Astrocyte of the spinal cord (primary cell): ENCODE measurements around the gene RIPK3.
"Not testable (repeated sequence)": the region's sequence is repeated elsewhere in the genome, so short reads cannot be mapped to it uniquely, and the experiment has no call there.

Experiments
- DNase-seq: peaks from one replicate; pipeline ENCODE4 v3.0.0; 2011; ENCODE audit warnings: low read depth, low spot score
- H3K4me3 ChIP-seq: 2 replicates; pipeline ENCODE4 v1.5.1; 2011; ENCODE audit warnings: low read depth, mild to moderate bottlenecking, low read length, moderate library complexity
- CTCF ChIP-seq: IDR thresholded peaks from 2 replicates; pipeline ENCODE4 v1.5.1; 2012; ENCODE audit warnings: low read depth, mild to moderate bottlenecking, low read length, inconsistent platforms
- in situ Hi-C: cut with HindIII; loops from 2 replicates; pipeline ENCODE4 v1.10.0; 2017; ENCODE audit warnings: low sequenced_read_pairs

Gene RIPK3

DNA sequence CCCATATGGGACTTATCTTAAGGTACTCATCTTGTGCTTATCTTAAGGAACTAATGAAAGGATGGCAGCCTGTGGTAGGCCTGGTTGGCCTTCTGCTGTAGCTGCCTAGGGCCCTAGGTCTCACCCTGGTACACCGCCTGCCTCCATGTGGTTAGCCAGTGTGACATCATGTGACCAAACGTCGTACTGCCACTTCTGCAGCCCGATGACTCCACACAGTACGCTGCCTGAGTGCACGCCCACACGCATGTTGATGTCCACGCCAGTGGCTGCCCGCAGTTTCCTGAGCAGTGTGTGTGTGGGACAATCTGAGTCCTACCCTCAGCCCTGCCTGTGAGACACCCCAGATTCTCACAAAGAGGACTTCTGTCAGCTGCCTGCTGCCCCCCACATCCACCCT is 10.1 kb downstream of the RIPK3 start:
- TF ChIP-seq CTCF: no peak
- no peak for DNase-seq
- H3K4me3 ChIP-seq: no peak overlapping the region
- in situ Hi-C loops: loop anchor here (10.0 kb wide), 1 partner anchor 105 kb away; no protein-coding TSS in a partner anchor

DNA sequence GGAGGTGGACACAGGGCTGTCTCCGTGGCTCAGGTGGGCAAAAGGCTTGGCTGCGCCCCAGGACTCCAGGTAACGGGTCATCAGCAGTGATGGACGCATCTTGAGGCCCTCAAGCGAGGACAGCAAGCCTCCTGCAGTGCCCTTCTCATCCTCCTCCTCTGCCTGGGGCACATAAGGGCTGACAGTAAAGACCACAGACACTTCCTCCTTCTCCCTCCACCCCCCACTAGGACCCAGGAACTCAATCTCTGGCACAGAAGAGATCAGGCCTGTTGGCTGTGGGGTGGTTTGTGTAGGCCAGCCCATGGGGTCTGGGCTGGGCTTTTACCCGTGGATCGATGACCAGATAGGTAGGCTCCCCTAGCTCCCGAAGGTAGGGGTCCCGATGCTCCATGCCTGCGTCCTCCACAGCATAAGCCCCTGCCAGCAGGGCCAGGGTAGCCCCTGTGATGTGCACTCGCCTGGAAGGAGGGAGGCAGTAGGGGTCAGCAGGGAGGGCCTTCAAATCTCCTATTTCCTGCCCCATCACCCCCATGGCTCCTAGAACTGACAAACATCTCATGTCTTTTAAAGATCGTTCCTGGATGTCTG is 10.6 kb downstream of the RIPK3 start:
- no peak for DNase-seq
- no peak overlapping the region for H3K4me3 ChIP-seq
- in situ Hi-C loops: no loop called here
- no peak for TF ChIP-seq CTCF

- DNase-seq, in situ Hi-C loops, H3K4me3 ChIP-seq: not testable (repeated sequence)
- peak; percentile 33 for TF ChIP-seq CTCF
Observed at GRCh38 chr14:24327914-24328313, 11.9 kb downstream of the RIPK3 start.

DNA sequence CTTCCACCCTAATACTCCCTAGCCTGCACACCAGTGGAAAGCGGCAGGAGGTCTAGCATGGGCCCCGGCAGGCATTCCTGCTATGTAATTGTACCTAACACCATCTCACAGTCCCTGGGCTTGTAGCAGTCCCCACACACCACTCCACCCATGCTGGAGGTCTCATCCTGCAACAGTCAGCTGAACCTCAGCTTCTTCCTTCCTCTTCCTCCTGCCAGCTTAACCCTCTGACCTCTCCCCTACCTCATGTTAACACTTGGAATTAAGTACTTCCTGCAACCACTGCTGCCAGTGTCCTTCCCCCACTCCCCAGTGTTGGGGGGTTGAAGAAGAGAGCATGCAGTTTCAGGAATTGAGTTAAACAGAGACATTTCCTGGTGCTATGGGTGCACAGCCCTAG is 12.5 kb downstream of the RIPK3 start:
- TF ChIP-seq CTCF: no peak
- H3K4me3 ChIP-seq: no peak overlapping the region
- no peak for DNase-seq
- in situ Hi-C loops: no loop called here

- in situ Hi-C loops: no loop called here
- DNase-seq: no peak
- no peak overlapping the region for H3K4me3 ChIP-seq
- TF ChIP-seq CTCF: no peak
Observed at GRCh38 chr14:24325963-24326362, 13.8 kb downstream of the RIPK3 start.

- no peak overlapping the region for H3K4me3 ChIP-seq
- in situ Hi-C loops: no loop called here
- no peak for DNase-seq
- TF ChIP-seq CTCF: no peak
Observed at GRCh38 chr14:24325041-24325530, 14.7 kb downstream of the RIPK3 start.
